IMR-90 (cell line): ENCODE results near the gene PHF21A. TPM values are rescaled to one million over a fixed set of nuclear protein-coding genes. Genes with fewer than 3 reads are reported as not detected.

Experiments
- ATAC-seq: fragments of 200-7000 bp; cut with Tn5 transposase; 2 replicates; pipeline ENCODE4 v1.9.1; 2020; ENCODE audit warnings: low read depth, mild to moderate bottlenecking, moderate library complexity
- BruUV-seq: library from RNA; stranded (reverse); fragments of 400-500 nt; replicated peaks from 2 replicates; lab custom pipeline; 2021; lab: Mats Ljungman, UMichigan
- CTCF ChIA-PET: fragments of 300-600 bp; formaldehyde crosslinking; extraction: SDS; loops from one replicate; lab custom pipeline; 2021; ENCODE audit warnings: antibody characterized with exemption; lab: Yijun Ruan, JAX
- POLR2A ChIA-PET: fragments of 300-600 bp; sonication (Branson Sonifier 250); formaldehyde crosslinking; loops from one replicate; lab custom pipeline; 2022; ENCODE audit warnings: antibody characterized with exemption; ENCODE audit not compliant: unreplicated experiment; lab: Charles Lee
- DNase-seq: peaks from one replicate; pipeline ENCODE4 v3.0.0; 2013
- H2AFZ ChIP-seq: replicated peaks from 2 replicates; pipeline ENCODE3; 2013; ENCODE audit warnings: low read length, mild to moderate bottlenecking; ENCODE audit not compliant: poor library complexity
- H2AK5ac ChIP-seq: 2 replicates; pipeline ENCODE4 v1.6.1; 2013; ENCODE audit warnings: low read depth, low read length, inconsistent platforms
- H2AK9ac ChIP-seq: replicated peaks from 2 replicates; pipeline ENCODE3; 2013; ENCODE audit warnings: mild to moderate bottlenecking, low read depth, low read length, moderate library complexity; ENCODE audit not compliant: poor library complexity
- H2BK120ac ChIP-seq: 2 replicates; pipeline ENCODE4 v1.6.1; 2013; ENCODE audit warnings: low read depth, low read length, inconsistent platforms
- H2BK15ac ChIP-seq: 3 replicates; pipeline ENCODE4 v1.6.1; 2013; ENCODE audit warnings: low read depth, low read length, inconsistent platforms
- H2BK20ac ChIP-seq: 2 replicates; pipeline ENCODE4 v1.6.1; 2013; ENCODE audit warnings: low read depth, mild to moderate bottlenecking, inconsistent platforms, low read length, moderate library complexity
- H2BK5ac ChIP-seq: 2 replicates; pipeline ENCODE4 v1.6.1; 2013; ENCODE audit warnings: mild to moderate bottlenecking, low read depth, low read length, inconsistent platforms; ENCODE audit not compliant: poor library complexity, severe bottlenecking
- H3K14ac ChIP-seq: replicated peaks from 2 replicates; pipeline ENCODE4 v1.6.1; 2013; ENCODE audit warnings: low read depth, low read length, inconsistent platforms
- H3K18ac ChIP-seq: 2 replicates; pipeline ENCODE4 v1.6.1; 2013; ENCODE audit warnings: low read depth, low read length, control low read depth
- H3K23ac ChIP-seq: 2 replicates; pipeline ENCODE4 v1.6.1; 2013; ENCODE audit warnings: low read depth, low read length, inconsistent platforms
- H3K27ac ChIP-seq: 2 replicates; pipeline ENCODE4 v1.5.1; 2013; ENCODE audit warnings: mild to moderate bottlenecking, control low read depth, low read length; ENCODE audit not compliant: insufficient read depth
- H3K27me3 ChIP-seq: 2 replicates; pipeline ENCODE4 v1.6.1; 2013; ENCODE audit warnings: low read length; ENCODE audit not compliant: control insufficient read depth, insufficient read depth
- H3K36me3 ChIP-seq: 2 replicates; pipeline ENCODE4 v1.6.1; 2013; ENCODE audit warnings: low read length, mixed read lengths; ENCODE audit not compliant: control insufficient read depth, insufficient read depth
- H3K4ac ChIP-seq: 2 replicates; pipeline ENCODE4 v1.6.1; 2013; ENCODE audit warnings: low read depth, low read length, inconsistent platforms
- H3K4me1 ChIP-seq: 2 replicates; pipeline ENCODE4 v1.6.1; 2013; ENCODE audit warnings: low read length, mixed read lengths; ENCODE audit not compliant: control insufficient read depth, insufficient read depth
- H3K4me2 ChIP-seq: 2 replicates; pipeline ENCODE4 v1.6.1; 2013; ENCODE audit warnings: low read depth, mild to moderate bottlenecking, control low read depth, low read length, moderate library complexity
- H3K4me3 ChIP-seq: 2 replicates; pipeline ENCODE4 v1.5.1; 2013; ENCODE audit warnings: low read depth, mild to moderate bottlenecking, control low read depth, low read length, moderate library complexity; ENCODE audit not compliant: insufficient read depth
- H3K56ac ChIP-seq: 2 replicates; pipeline ENCODE4 v1.6.1; 2013; ENCODE audit warnings: low read length, inconsistent platforms; ENCODE audit not compliant: insufficient read depth; ENCODE audit errors: extremely low read depth
- H3K79me1 ChIP-seq, 2 experiments: 2 replicates each; pipeline ENCODE4 v1.6.1; 2013; ENCODE audit warnings: low read length in 2 of 2, inconsistent platforms in 1 of 2, low read depth in 1 of 2
- H3K9ac ChIP-seq: 2 replicates; pipeline ENCODE4 v1.6.1; 2013; ENCODE audit warnings: low read depth, low read length, control low read depth
- H3K9me1 ChIP-seq: 2 replicates; pipeline ENCODE4 v1.6.1; 2013; ENCODE audit warnings: low read length, inconsistent platforms; ENCODE audit not compliant: insufficient read depth
- H3K9me3 ChIP-seq: 2 replicates; pipeline ENCODE4 v1.6.1; 2013; ENCODE audit warnings: low read length; ENCODE audit not compliant: control insufficient read depth, insufficient read depth
- H4K20me1 ChIP-seq: 2 replicates; pipeline ENCODE4 v1.6.1; 2013; ENCODE audit warnings: low read length, inconsistent platforms; ENCODE audit not compliant: insufficient read depth
- H4K5ac ChIP-seq: 2 replicates; pipeline ENCODE4 v1.6.1; 2013; ENCODE audit warnings: mild to moderate bottlenecking, low read depth, low read length, control low read depth
- H4K8ac ChIP-seq, 2 experiments: 2 replicates each; pipeline ENCODE4 v1.6.1; 2013; ENCODE audit warnings: low read depth in 2 of 2, low read length in 2 of 2, control low read depth in 1 of 2, inconsistent platforms in 1 of 2
- H4K91ac ChIP-seq: 2 replicates; pipeline ENCODE4 v1.6.1; 2013; ENCODE audit warnings: low read depth, low read length, inconsistent platforms; ENCODE audit not compliant: insufficient read depth
- BHLHE40 ChIP-seq: fragments of 150-350 bp; IDR thresholded peaks from 2 replicates; pipeline ENCODE4 v1.6.1; 2016; ENCODE audit warnings: mild to moderate bottlenecking, low read depth, low read length
- CTCF ChIP-seq: conservative IDR thresholded peaks from 2 replicates; pipeline ENCODE4 v1.5.1; 2012; ENCODE audit warnings: mild to moderate bottlenecking, low read depth, low read length, improper control_type of control experiment
- ELK1 ChIP-seq: fragments of 150-350 bp; IDR thresholded peaks from 2 replicates; pipeline ENCODE4 v1.6.1; 2016; ENCODE audit warnings: low read depth, mild to moderate bottlenecking, low read length, moderate library complexity, borderline replicate concordance
- NFE2L2 ChIP-seq: fragments of 150-350 bp; IDR thresholded peaks from 2 replicates; pipeline ENCODE4 v1.6.1; 2016; ENCODE audit warnings: low read depth, mild to moderate bottlenecking, low read length
- POLR2A ChIP-seq: IDR thresholded peaks from 2 replicates; pipeline ENCODE4 v1.6.1; 2012; ENCODE audit warnings: mild to moderate bottlenecking, low read depth, low read length
- RFX5 ChIP-seq: IDR thresholded peaks from 2 replicates; pipeline ENCODE4 v1.8.0; 2012; ENCODE audit warnings: low read depth, mild to moderate bottlenecking, low read length, moderate library complexity
- WGBS, 2 experiments: methylation state at CpG; one replicate each; pipeline versions ENCODE4 v1.1.5 to v1.1.7; 2013; ENCODE audit warnings: missing lambda C conversion rate in 2 of 2; ENCODE audit not compliant: insufficient read length in 1 of 2; ENCODE audit errors: extremely low coverage in 2 of 2; 5-methylcytosine and 5-hydroxymethylcytosine counted together
- dilution Hi-C: fragments of 300-500 bp; cut with HindIII; formaldehyde crosslinking; loops from one replicate; pipeline ENCODE4 v1.14.3; 2018; ENCODE audit warnings: low sequenced_read_pairs; ENCODE audit not compliant: unreplicated experiment
- in situ Hi-C: fragments of 300-500 bp; cut with MboI; formaldehyde crosslinking; loops from 3 replicates; pipeline ENCODE4 v1.14.3; 2019; ENCODE audit warnings: low sequenced_read_pairs, inconsistent platforms, mixed read lengths
- intact Hi-C: fragments of 100-400 bp; cut with micrococcal nuclease; formaldehyde crosslinking; loops from 2 replicates; pipeline ENCODE4 v1.10.0; 2022
- polyA plus RNA-seq, 3 experiments: library from polyadenylated mRNA; depleted of rRNA; stranded (reverse); fragments of >200 nt; gene quantifications; 2 replicates each; pipeline ENCODE4 v1.2.3, GENCODE V29; 2012; ENCODE audit warnings: low replicate concordance in 1 of 3
- total RNA-seq: library from RNA; depleted of rRNA; stranded (reverse); fragments of >200 nt; gene quantifications from 2 replicates; pipeline ENCODE4 v1.2.3, GENCODE V29; 2012
- TF ChIP-seq, protein P1 (sequence below): fragments of 150-350 bp; IDR thresholded peaks from 2 replicates; pipeline ENCODE4 v1.6.1; 2017; ENCODE audit warnings: mild to moderate bottlenecking, antibody characterized with exemption, low read length, low read depth

PHF21A gene
- total and polyA plus RNA-seq, 2 of the 4 experiments (the other 2 are of a cell fraction), result 9.0 to 20.6 TPM

GRCh38 chr11:46116007-46116711 lies 5.1 kb downstream of the PHF21A start:
- H3K18ac ChIP-seq, result no peak overlapping the region
- H3K9me3 ChIP-seq, result no peaks in the 10 kb centered on the region
- H4K8ac ChIP-seq, result no peak overlapping the region
- H3K79me1 ChIP-seq, result peaks cover 21 to 51% of the 10 kb centered on the region in 2 experiments; a peak in 3 of 4 replicates
- CTCF ChIA-PET, result no interaction called here
- H3K4ac ChIP-seq, result no peak overlapping the region
- H3K14ac ChIP-seq, result no peak overlapping the region
- no peak overlapping the region for H3K23ac ChIP-seq
- no peak overlapping the region for H2AK9ac ChIP-seq
- H2BK20ac ChIP-seq, result no peak overlapping the region
- H3K36me3 ChIP-seq, result no peaks in the 10 kb centered on the region
- no peak overlapping the region for H2AK5ac ChIP-seq
- H2BK15ac ChIP-seq, result no peak overlapping the region
- BruUV-seq, result no TSS peak
- no peak overlapping the region for H4K5ac ChIP-seq
- no peak overlapping the region for H2BK5ac ChIP-seq
- no peak overlapping the region for H3K56ac ChIP-seq
- H3K4me3 ChIP-seq, result no peak overlapping the region
- no peak overlapping the region for H3K27ac ChIP-seq
- DNase-seq (no peak), ATAC-seq (no peak)
- H3K4me2 ChIP-seq, result no peak overlapping the region
- no peak overlapping the region for H2BK120ac ChIP-seq
- in situ Hi-C loops, result loop anchor here (25.0 kb wide), 1 partner anchor 196 kb away; no protein-coding TSS in a partner anchor
- no peak overlapping the region for H4K91ac ChIP-seq
- dilution Hi-C loops, result no loop called here
- H3K9me1 ChIP-seq, result no peaks in the 10 kb centered on the region
- no peak overlapping the region for H2AFZ ChIP-seq
- POLR2A ChIA-PET, result interaction anchor here (0.7 kb wide), 2 partner anchors 116 to 121 kb away, joined by 3 to 5 read pairs; no protein-coding TSS in a partner anchor
- H3K9ac ChIP-seq, result no peak overlapping the region
- intact Hi-C loops, result loop anchor here (5.0 kb wide), 4 partner anchors 39 to 149 kb away; no protein-coding TSS in a partner anchor
- WGBS, 2 experiments, result no CpG with 5 or more reads among the region's 3 CpGs
- no peaks in the 10 kb centered on the region for H3K27me3 ChIP-seq
- TF ChIP-seq BHLHE40 (no peak), ELK1 (no peak), RFX5 (no peak), NFE2L2 (no peak), POLR2A (no peak), CTCF (no peak)
- TF ChIP-seq, protein P1, sequence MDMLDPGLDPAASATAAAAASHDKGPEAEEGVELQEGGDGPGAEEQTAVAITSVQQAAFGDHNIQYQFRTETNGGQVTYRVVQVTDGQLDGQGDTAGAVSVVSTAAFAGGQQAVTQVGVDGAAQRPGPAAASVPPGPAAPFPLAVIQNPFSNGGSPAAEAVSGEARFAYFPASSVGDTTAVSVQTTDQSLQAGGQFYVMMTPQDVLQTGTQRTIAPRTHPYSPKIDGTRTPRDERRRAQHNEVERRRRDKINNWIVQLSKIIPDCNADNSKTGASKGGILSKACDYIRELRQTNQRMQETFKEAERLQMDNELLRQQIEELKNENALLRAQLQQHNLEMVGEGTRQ, result no peak
- no peaks in the 10 kb centered on the region for H3K4me1 ChIP-seq
- peaks cover 51% of the 10 kb centered on the region; the same call in 1 of the 2 replicates for H4K20me1 ChIP-seq
